K562 (cell line): ENCODE results near the gene PGP. TPM values are rescaled to one million over a fixed set of nuclear protein-coding genes. Genes with fewer than 3 reads are reported as not detected.

Source experiments
- ATAC-seq: fragments of 200-7000 bp; cut with Tn5 transposase; 3 replicates; pipeline ENCODE4 v1.9.1; 2020; ENCODE audit warnings: moderate library complexity
- BruUV-seq: library from RNA; stranded (reverse); fragments of 400-500 nt; replicated peaks from 2 replicates; lab custom pipeline; 2021; lab: Mats Ljungman, UMichigan
- CTCF ChIA-PET: fragments of 300-600 bp; formaldehyde crosslinking; extraction: SDS; loops from one replicate; lab custom pipeline; 2021; ENCODE audit warnings: low intra/inter-chr PET ratio; lab: Yijun Ruan, JAX
- POLR2A ChIA-PET: fragments of 300-600, 350-650 bp; sonication (Branson Sonifier 250); formaldehyde crosslinking; extraction: SDS; loops from one replicate; lab custom pipeline; 2021; ENCODE audit warnings: antibody characterized with exemption, inconsistent platforms; lab: Yijun Ruan, JAX
- DNase-seq, 4 experiments: peaks; one replicate each; pipeline versions ENCODE4 v3.0.0 to v3.0.0-alpha.2; 2011 to 2018; ENCODE audit warnings: low spot score in 3 of 4, mixed read lengths in 3 of 4; ENCODE audit errors: extremely low read depth in 1 of 4
- FAIRE-seq: peaks from 2 replicates; lab custom pipeline; 2011; peaks lifted over from hg19 to GRCh38; lab: Jason Lieb, UNC
- H2AFZ ChIP-seq: 2 replicates; pipeline ENCODE4 v1.6.0; 2011; ENCODE audit warnings: low read depth, low read length, control low read depth, inconsistent platforms
- H3K27ac ChIP-seq: fragments of 200-600 bp; 3 replicates; pipeline ENCODE4 v1.8.0; 2011; ENCODE audit warnings: low read depth, mild to moderate bottlenecking, control low read depth, inconsistent platforms, low read length, moderate library complexity, mixed read lengths; ENCODE audit errors: extremely low read depth
- H3K27me3 ChIP-seq, 2 experiments: fragments of 300-600 bp in 1 of 2; 2 replicates in 1 of 2; 3 replicates in 1 of 2; pipeline versions ENCODE4 v1.6.0 to v1.8.0; 2011; ENCODE audit warnings: inconsistent platforms in 2 of 2, low read length in 2 of 2, mild to moderate bottlenecking in 1 of 2, mixed read lengths in 1 of 2, moderate library complexity in 1 of 2; ENCODE audit not compliant: control insufficient read depth in 2 of 2, insufficient read depth in 2 of 2
- H3K36me3 ChIP-seq: fragments of 300-600 bp; 3 replicates; pipeline ENCODE4 v1.8.0; 2011; ENCODE audit warnings: mild to moderate bottlenecking, low read length, inconsistent platforms; ENCODE audit not compliant: control insufficient read depth, insufficient read depth
- H3K4me1 ChIP-seq, 2 experiments: fragments of 200-600 bp in 1 of 2; replicated peaks in 1 of 2; 2 replicates in 1 of 2; 3 replicates in 1 of 2; pipeline versions ENCODE4 v1.5.1 to v1.8.0; 2011; ENCODE audit warnings: inconsistent platforms in 2 of 2, low read length in 2 of 2, mild to moderate bottlenecking in 1 of 2, mixed read lengths in 1 of 2, moderate library complexity in 1 of 2; ENCODE audit not compliant: control insufficient read depth in 2 of 2, insufficient read depth in 2 of 2
- H3K4me2 ChIP-seq: 2 replicates; pipeline ENCODE4 v1.6.1; 2011; ENCODE audit warnings: low read length, control low read depth, inconsistent platforms, mixed read lengths; ENCODE audit not compliant: insufficient read depth
- H3K4me3 ChIP-seq: fragments of 200-600 bp; sonication (generic), shearing (Covaris generic); 2 replicates; pipeline ENCODE4 v1.5.1; 2016; ENCODE audit warnings: control low read depth, inconsistent platforms
- H3K79me2 ChIP-seq: fragments of 200-600 bp; 3 replicates; pipeline ENCODE4 v1.8.0; 2011; ENCODE audit warnings: low read length, inconsistent platforms; ENCODE audit not compliant: control insufficient read depth, insufficient read depth
- H3K9ac ChIP-seq, 2 experiments: 2 replicates each; pipeline versions ENCODE4 v1.6.0 to v1.6.1; 2011; ENCODE audit warnings: low read depth in 2 of 2, low read length in 2 of 2, control low read depth in 1 of 2, inconsistent platforms in 1 of 2, mild to moderate bottlenecking in 1 of 2, mixed read lengths in 1 of 2; ENCODE audit not compliant: insufficient read depth in 1 of 2
- H3K9me1 ChIP-seq: one replicate; pipeline ENCODE4 v1.6.0; 2011; ENCODE audit warnings: inconsistent platforms, mild to moderate bottlenecking, low read length, moderate library complexity; ENCODE audit not compliant: control insufficient read depth, insufficient read depth
- H3K9me3 ChIP-seq: replicated peaks from 2 replicates; pipeline ENCODE4 v1.5.1; 2011; ENCODE audit warnings: low read depth, low read length, inconsistent platforms; ENCODE audit not compliant: control insufficient read depth, insufficient read depth
- H4K20me1 ChIP-seq: replicated peaks from 2 replicates; pipeline ENCODE4 v1.6.1; 2011; ENCODE audit warnings: low read length, inconsistent platforms, mixed read lengths; ENCODE audit not compliant: control insufficient read depth, insufficient read depth
- CHD2 ChIP-seq: IDR thresholded peaks from 2 replicates; pipeline ENCODE4 v1.6.1; 2011; ENCODE audit warnings: low read depth, low read length
- DNMT1 ChIP-seq: fragments of 450-650 bp; IDR thresholded peaks from 2 replicates; pipeline ENCODE4 v1.6.1; 2016; ENCODE audit warnings: antibody characterized with exemption, mild to moderate bottlenecking
- EP300 ChIP-seq: IDR thresholded peaks from 2 replicates; pipeline ENCODE4 v1.6.1; 2012; ENCODE audit warnings: low read length, improper control_type of control experiment
- FIP1L1 ChIP-seq: fragments of 200-400 bp; formaldehyde crosslinking; IDR thresholded peaks from 2 replicates; pipeline ENCODE4 v1.6.1; 2018; ENCODE audit warnings: mild to moderate bottlenecking, low read depth, low read length; ENCODE audit not compliant: poor library complexity, severe bottlenecking
- MAZ ChIP-seq, 2 experiments: fragments of 450-650 bp in 1 of 2; sonication (generic) in 1 of 2; formaldehyde crosslinking; IDR thresholded peaks in 1 of 2; conservative IDR thresholded peaks in 1 of 2; 2 replicates each; pipeline versions ENCODE4 v1.4.0 to v1.5.0; 2020; ENCODE audit warnings: mild to moderate bottlenecking in 1 of 2, missing genetic modification reagents in 1 of 2
- MEF2A ChIP-seq: IDR thresholded peaks from 2 replicates; pipeline ENCODE4 v1.6.1; 2011; ENCODE audit warnings: low read depth, mild to moderate bottlenecking, low read length, moderate library complexity; ENCODE audit not compliant: control insufficient read depth
- RBM22 ChIP-seq: fragments of 200-400 bp; formaldehyde crosslinking; IDR thresholded peaks from 2 replicates; pipeline ENCODE4 v1.6.1; 2018; ENCODE audit warnings: low read length, low read depth; ENCODE audit not compliant: poor library complexity, severe bottlenecking
- ZNF263 ChIP-seq: sonication (generic); formaldehyde crosslinking; IDR thresholded peaks from 2 replicates; pipeline ENCODE4 v1.8.0; 2022; ENCODE audit warnings: mild to moderate bottlenecking, missing genetic modification reagents, borderline replicate concordance
- ZNF41 ChIP-seq: fragments of 250-450 bp; sonication (Bioruptor Pico); conservative IDR thresholded peaks from 2 replicates; pipeline ENCODE4 v1.4.0; 2020; ENCODE audit warnings: mild to moderate bottlenecking
- ZNF780A ChIP-seq: fragments of 250-450 bp; sonication (Bioruptor Pico); IDR thresholded peaks from 2 replicates; pipeline ENCODE4 v1.5.0; 2021; ENCODE audit warnings: mild to moderate bottlenecking
- WGBS: fragments of 100-300 bp; shearing (Covaris generic); methylation state at CpG from one replicate; pipeline ENCODE4 v1.1.6; 2016; ENCODE audit warnings: low coverage, mixed read lengths; ENCODE audit not compliant: insufficient coverage; ENCODE audit errors: missing lambda C conversion rate; 5-methylcytosine and 5-hydroxymethylcytosine counted together
- in situ Hi-C: fragments of 300-500 bp; cut with MboI; formaldehyde crosslinking; loops from 4 replicates; pipeline ENCODE4 v1.15.0; 2018; ENCODE audit warnings: inconsistent platforms, mixed read lengths
- intact Hi-C: fragments of 100-400 bp; cut with micrococcal nuclease; formaldehyde crosslinking; loops from 2 replicates; pipeline ENCODE4 v1.14.2; 2022
- polyA plus RNA-seq, 8 experiments: library from polyadenylated mRNA; depleted of rRNA in 4 of 8; stranded (reverse) in 5 of 8; unstranded in 3 of 8; fragments of >200 nt; fragmentation: Nextera tagmentation in 2 of 8; fragmentation: Illumina TruSeq in 1 of 8; extraction: Ambion mirVana in 2 of 8; extraction: Trizol in 1 of 8; gene quantifications; 2 replicates each; pipeline versions ENCODE4 v1.2.1 to v1.2.3, GENCODE V29; 2011 to 2014; ENCODE audit warnings: inconsistent platforms in 1 of 8, missing spikeins in 1 of 8
- total RNA-seq, 7 experiments: library from RNA; depleted of rRNA in 6 of 7; stranded (reverse); fragments of >200 nt in 6 of 7; fragmentation: Illumina TruSeq in 2 of 7; extraction: Trizol in 2 of 7; gene quantifications; 2 replicates each; pipeline versions ENCODE4 v1.2.1 to v1.2.3, GENCODE V29; 2011 to 2021; ENCODE audit warnings: low replicate concordance in 1 of 7
- TF ChIP-seq, protein P1 (sequence below): fragments of 150-350 bp; IDR thresholded peaks from 2 replicates; pipeline ENCODE4 v1.6.1; 2014; ENCODE audit warnings: low read depth, mild to moderate bottlenecking, low read length, borderline replicate concordance
- TF ChIP-seq, protein P2 (sequence below): conservative IDR thresholded peaks from 2 replicates; pipeline ENCODE4 v1.6.1; 2011; ENCODE audit warnings: low read depth, mild to moderate bottlenecking, low read length; ENCODE audit not compliant: control insufficient read depth
- TF ChIP-seq, protein P3 (sequence below): fragments of 250-450 bp; sonication (Bioruptor Pico); IDR thresholded peaks from 2 replicates; pipeline ENCODE4 v1.4.0; 2020; ENCODE audit warnings: borderline replicate concordance

Gene PGP
- total and polyA plus RNA-seq, 9 of the 15 experiments (the other 6 are each of a cell fraction or from before 2014, with no cell fraction given) = 1.1 to 57.6 (median 19.6) TPM

DNA sequence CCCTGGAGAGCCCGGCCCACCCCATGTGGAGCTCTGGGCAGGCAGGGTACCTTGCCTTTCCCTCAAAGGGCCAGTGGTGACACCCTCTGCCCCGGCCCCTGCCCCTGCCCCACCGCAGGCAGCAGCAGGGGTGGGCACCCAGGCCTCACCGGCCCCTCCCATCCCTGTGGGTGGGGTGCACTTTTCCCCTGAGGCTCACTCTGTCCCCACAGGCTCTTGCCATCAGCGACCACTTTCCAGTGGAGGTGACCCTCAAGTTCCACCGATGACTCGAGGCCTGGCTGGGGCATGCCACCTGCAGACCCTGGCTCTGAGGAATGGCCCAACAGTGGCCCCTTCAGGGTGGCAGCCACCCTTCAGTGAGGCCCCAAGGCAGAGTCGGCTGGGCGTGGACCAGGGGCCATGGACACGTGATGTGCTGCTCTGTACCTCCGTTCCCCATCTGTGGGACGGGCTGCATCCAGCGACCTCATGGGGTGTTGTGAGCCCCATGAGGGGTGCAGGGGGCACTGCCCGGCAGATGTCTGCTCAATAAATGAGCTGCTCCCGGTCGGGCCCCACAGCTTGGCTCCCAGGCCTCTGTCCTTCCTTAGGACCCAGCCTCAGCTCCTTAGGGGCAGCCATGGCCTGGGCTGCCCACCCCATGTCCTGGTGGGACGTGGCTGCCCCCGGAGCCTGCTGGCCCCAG is 23.7 kb upstream of the PGP start:
- H3K79me2 ChIP-seq = no peaks in the 10 kb centered on the region
- WGBS = 83% methylated on average over 16 of the region's 18 CpGs
- no peak overlapping the region for H3K4me3 ChIP-seq
- ChIA-PET POLR2A (interaction anchor here (0.5 to 6.6 kb wide), 8 partner anchors 9 to 83 kb away, joined by 3 to 39 read pairs (median 3); partner anchors contain the start of genes ECI1 and TRAF7), CTCF (no interaction called here)
- no peaks in the 10 kb centered on the region for H3K9me3 ChIP-seq
- H2AFZ ChIP-seq = no peak overlapping the region
- in situ Hi-C loops (no loop called here), intact Hi-C loops (no loop called here)
- no peaks in the 10 kb centered on the region for H4K20me1 ChIP-seq
- H3K9me1 ChIP-seq = no peaks in the 10 kb centered on the region
- DNase-seq (no peak), ATAC-seq (peak; percentile 5), FAIRE-seq (no peak)
- H3K4me2 ChIP-seq = no peak overlapping the region
- peaks cover 0 to 55% of the 10 kb centered on the region in 2 experiments; a peak in 2 of 5 replicates for H3K4me1 ChIP-seq
- H3K9ac ChIP-seq = peak overlapping the region in 1 of 2 experiments; percentile 52; a peak in 1 of 4 replicates
- H3K36me3 ChIP-seq = peaks cover 57% of the 10 kb centered on the region; the same call in 2 of the 3 replicates
- no TSS peak for BruUV-seq
- H3K27me3 ChIP-seq = no peaks in the 10 kb centered on the region
- H3K27ac ChIP-seq = no peak overlapping the region
- no peak for TF ChIP-seq EP300
- peak; percentile 39 for TF ChIP-seq RBM22
- no peak for TF ChIP-seq CHD2
- no peak for TF ChIP-seq FIP1L1
- TF ChIP-seq, protein P1, sequence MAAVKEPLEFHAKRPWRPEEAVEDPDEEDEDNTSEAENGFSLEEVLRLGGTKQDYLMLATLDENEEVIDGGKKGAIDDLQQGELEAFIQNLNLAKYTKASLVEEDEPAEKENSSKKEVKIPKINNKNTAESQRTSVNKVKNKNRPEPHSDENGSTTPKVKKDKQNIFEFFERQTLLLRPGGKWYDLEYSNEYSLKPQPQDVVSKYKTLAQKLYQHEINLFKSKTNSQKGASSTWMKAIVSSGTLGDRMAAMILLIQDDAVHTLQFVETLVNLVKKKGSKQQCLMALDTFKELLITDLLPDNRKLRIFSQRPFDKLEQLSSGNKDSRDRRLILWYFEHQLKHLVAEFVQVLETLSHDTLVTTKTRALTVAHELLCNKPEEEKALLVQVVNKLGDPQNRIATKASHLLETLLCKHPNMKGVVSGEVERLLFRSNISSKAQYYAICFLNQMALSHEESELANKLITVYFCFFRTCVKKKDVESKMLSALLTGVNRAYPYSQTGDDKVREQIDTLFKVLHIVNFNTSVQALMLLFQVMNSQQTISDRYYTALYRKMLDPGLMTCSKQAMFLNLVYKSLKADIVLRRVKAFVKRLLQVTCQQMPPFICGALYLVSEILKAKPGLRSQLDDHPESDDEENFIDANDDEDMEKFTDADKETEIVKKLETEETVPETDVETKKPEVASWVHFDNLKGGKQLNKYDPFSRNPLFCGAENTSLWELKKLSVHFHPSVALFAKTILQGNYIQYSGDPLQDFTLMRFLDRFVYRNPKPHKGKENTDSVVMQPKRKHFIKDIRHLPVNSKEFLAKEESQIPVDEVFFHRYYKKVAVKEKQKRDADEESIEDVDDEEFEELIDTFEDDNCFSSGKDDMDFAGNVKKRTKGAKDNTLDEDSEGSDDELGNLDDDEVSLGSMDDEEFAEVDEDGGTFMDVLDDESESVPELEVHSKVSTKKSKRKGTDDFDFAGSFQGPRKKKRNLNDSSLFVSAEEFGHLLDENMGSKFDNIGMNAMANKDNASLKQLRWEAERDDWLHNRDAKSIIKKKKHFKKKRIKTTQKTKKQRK = no peak
- TF ChIP-seq ZNF41 (CRISPR knock-in tag) = no peak
- TF ChIP-seq, protein P2, sequence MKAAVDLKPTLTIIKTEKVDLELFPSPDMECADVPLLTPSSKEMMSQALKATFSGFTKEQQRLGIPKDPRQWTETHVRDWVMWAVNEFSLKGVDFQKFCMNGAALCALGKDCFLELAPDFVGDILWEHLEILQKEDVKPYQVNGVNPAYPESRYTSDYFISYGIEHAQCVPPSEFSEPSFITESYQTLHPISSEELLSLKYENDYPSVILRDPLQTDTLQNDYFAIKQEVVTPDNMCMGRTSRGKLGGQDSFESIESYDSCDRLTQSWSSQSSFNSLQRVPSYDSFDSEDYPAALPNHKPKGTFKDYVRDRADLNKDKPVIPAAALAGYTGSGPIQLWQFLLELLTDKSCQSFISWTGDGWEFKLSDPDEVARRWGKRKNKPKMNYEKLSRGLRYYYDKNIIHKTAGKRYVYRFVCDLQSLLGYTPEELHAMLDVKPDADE = no peak
- TF ChIP-seq DNMT1 = no peak
- TF ChIP-seq, protein P3, sequence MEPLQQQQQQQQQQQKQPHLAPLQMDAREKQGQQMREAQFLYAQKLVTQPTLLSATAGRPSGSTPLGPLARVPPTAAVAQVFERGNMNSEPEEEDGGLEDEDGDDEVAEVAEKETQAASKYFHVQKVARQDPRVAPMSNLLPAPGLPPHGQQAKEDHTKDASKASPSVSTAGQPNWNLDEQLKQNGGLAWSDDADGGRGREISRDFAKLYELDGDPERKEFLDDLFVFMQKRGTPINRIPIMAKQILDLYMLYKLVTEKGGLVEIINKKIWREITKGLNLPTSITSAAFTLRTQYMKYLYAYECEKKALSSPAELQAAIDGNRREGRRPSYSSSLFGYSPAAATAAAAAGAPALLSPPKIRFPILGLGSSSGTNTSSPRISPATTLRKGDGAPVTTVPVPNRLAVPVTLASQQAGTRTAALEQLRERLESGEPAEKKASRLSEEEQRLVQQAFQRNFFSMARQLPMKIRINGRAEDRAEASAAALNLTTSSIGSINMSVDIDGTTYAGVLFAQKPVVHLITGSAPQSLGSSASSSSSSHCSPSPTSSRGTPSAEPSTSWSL = no peak
- no peak for TF ChIP-seq ZNF263 (CRISPR knock-in tag)
- TF ChIP-seq ZNF780A (CRISPR knock-in tag) = no peak
- TF ChIP-seq MEF2A = no peak
- TF ChIP-seq MAZ (CRISPR knock-in tag; conservative IDR thresholded peaks at IDR 0.05 in 1 of 2, IDR thresholded peaks at IDR 0.05 in 1 of 2) = no peak
